Liver (tissue), 9 donors: ENCODE data around the gene ACYP2. TPM values are rescaled to one million over a fixed set of nuclear protein-coding genes. Genes with fewer than 3 reads are reported as not detected.

ENCODE experiments used
- DNase-seq: peaks from one replicate; pipeline ENCODE4 v3.0.0-alpha.2; 2017; ENCODE audit warnings: low spot score
- H3K27ac ChIP-seq, 2 donors: one replicate each; pipeline ENCODE4 v1.7.0; 2013; ENCODE audit warnings: inconsistent platforms in 2 of 2, low read length in 2 of 2, control low read depth in 1 of 2, low read depth in 1 of 2, mild to moderate bottlenecking in 1 of 2
- H3K27me3 ChIP-seq, 4 donors: one replicate each; pipeline versions ENCODE4 v1.6.1 to v1.7.0; 2013; ENCODE audit warnings: low read length in 3 of 4, inconsistent platforms in 1 of 4, mild to moderate bottlenecking in 1 of 4, moderate library complexity in 1 of 4; ENCODE audit not compliant: control insufficient read depth in 4 of 4, insufficient read depth in 4 of 4
- H3K36me3 ChIP-seq, 4 donors: one replicate each; pipeline versions ENCODE4 v1.6.1 to v1.7.0; 2013; ENCODE audit warnings: low read length in 3 of 4, mild to moderate bottlenecking in 3 of 4, low read depth in 1 of 4, moderate library complexity in 1 of 4; ENCODE audit not compliant: control insufficient read depth in 4 of 4, insufficient read depth in 3 of 4
- H3K4me1 ChIP-seq, 4 donors: one replicate each; pipeline versions ENCODE4 v1.6.1 to v1.7.0; 2013; ENCODE audit warnings: low read length in 3 of 4, mild to moderate bottlenecking in 3 of 4, moderate library complexity in 1 of 4; ENCODE audit not compliant: control insufficient read depth in 4 of 4, insufficient read depth in 4 of 4
- H3K4me3 ChIP-seq, 3 donors: one replicate each; pipeline versions ENCODE4 v1.6.1 to v1.7.0; 2013; ENCODE audit warnings: low read length in 3 of 3, control low read depth in 1 of 3, low read depth in 1 of 3, mild to moderate bottlenecking in 1 of 3
- H3K9ac ChIP-seq, 2 donors: one replicate each; pipeline ENCODE4 v1.7.0; 2013; ENCODE audit warnings: low read length in 2 of 2, mild to moderate bottlenecking in 2 of 2, moderate library complexity in 2 of 2, control low read depth in 1 of 2, low read depth in 1 of 2
- H3K9me3 ChIP-seq, 4 donors: one replicate each; pipeline versions ENCODE4 v1.6.1 to v1.7.0; 2013; ENCODE audit warnings: low read length in 3 of 4; ENCODE audit not compliant: control insufficient read depth in 4 of 4
- EGR1 ChIP-seq, 2 donors: IDR thresholded peaks; 2 replicates each; pipeline ENCODE4 v1.6.1; 2016 to 2018; ENCODE audit warnings: antibody characterized with exemption in 2 of 2, low read depth in 2 of 2
- FOXA1 ChIP-seq: IDR thresholded peaks from 2 replicates; pipeline ENCODE4 v1.6.1; 2016; ENCODE audit warnings: antibody characterized with exemption
- GABPA ChIP-seq, 2 donors: IDR thresholded peaks in 1 of 2; conservative IDR thresholded peaks in 1 of 2; 2 replicates each; pipeline ENCODE4 v1.6.1; 2016; ENCODE audit warnings: antibody characterized with exemption in 2 of 2, mild to moderate bottlenecking in 1 of 2, moderate library complexity in 1 of 2
- HNF4A ChIP-seq, 2 donors: conservative IDR thresholded peaks; 2 replicates each; pipeline ENCODE4 v1.6.1; 2016; ENCODE audit warnings: antibody characterized with exemption in 2 of 2, mild to moderate bottlenecking in 2 of 2
- HNF4G ChIP-seq: IDR thresholded peaks from 2 replicates; pipeline ENCODE4 v1.6.1; 2016; ENCODE audit warnings: antibody characterized with exemption
- JUND ChIP-seq, 2 donors: IDR thresholded peaks; 2 replicates each; pipeline ENCODE4 v1.6.1; 2016; ENCODE audit warnings: antibody characterized with exemption in 2 of 2
- NR2F2 ChIP-seq: IDR thresholded peaks from 2 replicates; pipeline ENCODE4 v1.6.1; 2016; ENCODE audit warnings: antibody characterized with exemption
- RXRA ChIP-seq, 2 donors: IDR thresholded peaks; 2 replicates each; pipeline ENCODE4 v1.6.1; 2017 to 2018; ENCODE audit warnings: antibody characterized with exemption in 2 of 2, mild to moderate bottlenecking in 1 of 2
- SP1 ChIP-seq: IDR thresholded peaks from 2 replicates; pipeline ENCODE4 v1.6.1; 2018; ENCODE audit warnings: antibody characterized with exemption, mild to moderate bottlenecking
- TAF1 ChIP-seq: conservative IDR thresholded peaks from 2 replicates; pipeline ENCODE4 v1.6.1; 2016; ENCODE audit warnings: antibody characterized with exemption, mild to moderate bottlenecking
- YY1 ChIP-seq: IDR thresholded peaks from 2 replicates; pipeline ENCODE4 v1.6.1; 2016; ENCODE audit warnings: antibody characterized with exemption, mild to moderate bottlenecking
- WGBS: extraction: QIAGEN DNeasy Blood & Tissue Kit; methylation state at CpG from one replicate; pipeline ENCODE4 v1.1.7; 2013; 5-methylcytosine and 5-hydroxymethylcytosine counted together
- polyA plus RNA-seq, 2 donors: library from polyadenylated mRNA; stranded (reverse) in 1 of 2; unstranded in 1 of 2; fragments of 200-250 nt in 1 of 2; fragments of >200 nt in 1 of 2; fragmentation: Nextera tagmentation in 1 of 2; extraction: Ambion mirVana in 1 of 2; gene quantifications; one replicate each; pipeline versions ENCODE4 v1.2.1 to v1.2.3, GENCODE V29; 2013 to 2015
- total RNA-seq, 2 donors: library from RNA; depleted of rRNA; stranded (reverse); fragments of >200 nt; gene quantifications; one replicate each; pipeline ENCODE4 v1.2.3, GENCODE V29; 2014
- TF ChIP-seq, protein P1 (sequence below): IDR thresholded peaks from 2 replicates; pipeline ENCODE4 v1.6.1; 2016; ENCODE audit warnings: antibody characterized with exemption, mild to moderate bottlenecking
- TF ChIP-seq, protein P2 (sequence below): IDR thresholded peaks from 2 replicates; pipeline ENCODE4 v1.6.1; 2016; ENCODE audit warnings: antibody characterized with exemption
- TF ChIP-seq, protein P3 (sequence below): IDR thresholded peaks from 2 replicates; pipeline ENCODE4 v1.6.1; 2016; ENCODE audit warnings: antibody characterized with exemption
- TF ChIP-seq, protein P4 (sequence below): IDR thresholded peaks from 2 replicates; pipeline ENCODE4 v1.6.1; 2016; ENCODE audit warnings: antibody characterized with exemption
- TF ChIP-seq, protein P5 (sequence below): fragments of 150-350 bp; IDR thresholded peaks from 2 replicates; pipeline ENCODE4 v1.5.1; 2017; ENCODE audit warnings: improper control_type of control experiment, low read depth, low read length; ENCODE audit not compliant: missing input control
- donor health status: healthy.
- donor health status: healthy.
- donor health status: healthy.
- donor health status: healthy.
- donor health status: healthy.

ACYP2 gene
- total and polyA plus RNA-seq, 4 donors, result 13.1 to 44.3 (median 15.4) TPM

DNA sequence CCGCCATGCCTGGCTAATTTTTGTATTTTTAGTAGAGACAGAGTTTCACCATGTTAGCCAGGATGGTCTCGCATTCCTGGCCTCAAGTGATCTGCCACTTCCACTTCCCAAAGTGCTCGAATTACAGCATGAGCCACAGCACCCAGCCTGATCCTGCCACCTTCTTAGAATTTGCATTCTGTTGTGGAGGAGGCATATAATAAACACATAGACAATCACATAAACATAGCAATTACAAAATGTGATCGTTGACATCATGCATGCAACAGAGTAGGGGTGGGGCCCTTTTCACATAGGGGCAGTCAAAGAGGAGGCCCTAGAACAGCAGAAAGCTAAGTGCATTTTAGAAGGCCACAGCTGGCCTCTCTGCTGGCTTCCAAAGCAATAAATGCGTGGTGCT lies 180.5 kb downstream of the ACYP2 start:
- Histone ChIP-seq H3K27ac (no peak overlapping the region), H3K4me3 (no peak overlapping the region), H3K4me1 (no peaks in the 10 kb centered on the region), H3K36me3 (no peaks in the 10 kb centered on the region), H3K9ac (no peak overlapping the region), H3K9me3 (no peaks in the 10 kb centered on the region), H3K27me3 (no peaks in the 10 kb centered on the region)
- TF ChIP-seq TAF1 (no peak), RXRA (IDR thresholded peaks at IDR 0.05) (no peak), SP1 (no peak), HNF4G (no peak), EGR1 (IDR thresholded peaks at IDR 0.05; ENCODE audit: low read depth in 2 of 2) (no peak), YY1 (no peak), HNF4A (conservative IDR thresholded peaks at IDR 0.05) (no peak), GABPA (IDR thresholded peaks at IDR 0.05 in 1 of 2, conservative IDR thresholded peaks at IDR 0.05 in 1 of 2) (no peak), NR2F2 (no peak), FOXA1 (no peak), JUND (IDR thresholded peaks at IDR 0.05) (no peak)
- TF ChIP-seq, protein P1, sequence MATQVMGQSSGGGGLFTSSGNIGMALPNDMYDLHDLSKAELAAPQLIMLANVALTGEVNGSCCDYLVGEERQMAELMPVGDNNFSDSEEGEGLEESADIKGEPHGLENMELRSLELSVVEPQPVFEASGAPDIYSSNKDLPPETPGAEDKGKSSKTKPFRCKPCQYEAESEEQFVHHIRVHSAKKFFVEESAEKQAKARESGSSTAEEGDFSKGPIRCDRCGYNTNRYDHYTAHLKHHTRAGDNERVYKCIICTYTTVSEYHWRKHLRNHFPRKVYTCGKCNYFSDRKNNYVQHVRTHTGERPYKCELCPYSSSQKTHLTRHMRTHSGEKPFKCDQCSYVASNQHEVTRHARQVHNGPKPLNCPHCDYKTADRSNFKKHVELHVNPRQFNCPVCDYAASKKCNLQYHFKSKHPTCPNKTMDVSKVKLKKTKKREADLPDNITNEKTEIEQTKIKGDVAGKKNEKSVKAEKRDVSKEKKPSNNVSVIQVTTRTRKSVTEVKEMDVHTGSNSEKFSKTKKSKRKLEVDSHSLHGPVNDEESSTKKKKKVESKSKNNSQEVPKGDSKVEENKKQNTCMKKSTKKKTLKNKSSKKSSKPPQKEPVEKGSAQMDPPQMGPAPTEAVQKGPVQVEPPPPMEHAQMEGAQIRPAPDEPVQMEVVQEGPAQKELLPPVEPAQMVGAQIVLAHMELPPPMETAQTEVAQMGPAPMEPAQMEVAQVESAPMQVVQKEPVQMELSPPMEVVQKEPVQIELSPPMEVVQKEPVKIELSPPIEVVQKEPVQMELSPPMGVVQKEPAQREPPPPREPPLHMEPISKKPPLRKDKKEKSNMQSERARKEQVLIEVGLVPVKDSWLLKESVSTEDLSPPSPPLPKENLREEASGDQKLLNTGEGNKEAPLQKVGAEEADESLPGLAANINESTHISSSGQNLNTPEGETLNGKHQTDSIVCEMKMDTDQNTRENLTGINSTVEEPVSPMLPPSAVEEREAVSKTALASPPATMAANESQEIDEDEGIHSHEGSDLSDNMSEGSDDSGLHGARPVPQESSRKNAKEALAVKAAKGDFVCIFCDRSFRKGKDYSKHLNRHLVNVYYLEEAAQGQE, result no peak
- TF ChIP-seq, protein P2, sequence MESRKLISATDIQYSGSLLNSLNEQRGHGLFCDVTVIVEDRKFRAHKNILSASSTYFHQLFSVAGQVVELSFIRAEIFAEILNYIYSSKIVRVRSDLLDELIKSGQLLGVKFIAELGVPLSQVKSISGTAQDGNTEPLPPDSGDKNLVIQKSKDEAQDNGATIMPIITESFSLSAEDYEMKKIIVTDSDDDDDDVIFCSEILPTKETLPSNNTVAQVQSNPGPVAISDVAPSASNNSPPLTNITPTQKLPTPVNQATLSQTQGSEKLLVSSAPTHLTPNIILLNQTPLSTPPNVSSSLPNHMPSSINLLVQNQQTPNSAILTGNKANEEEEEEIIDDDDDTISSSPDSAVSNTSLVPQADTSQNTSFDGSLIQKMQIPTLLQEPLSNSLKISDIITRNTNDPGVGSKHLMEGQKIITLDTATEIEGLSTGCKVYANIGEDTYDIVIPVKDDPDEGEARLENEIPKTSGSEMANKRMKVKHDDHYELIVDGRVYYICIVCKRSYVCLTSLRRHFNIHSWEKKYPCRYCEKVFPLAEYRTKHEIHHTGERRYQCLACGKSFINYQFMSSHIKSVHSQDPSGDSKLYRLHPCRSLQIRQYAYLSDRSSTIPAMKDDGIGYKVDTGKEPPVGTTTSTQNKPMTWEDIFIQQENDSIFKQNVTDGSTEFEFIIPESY, result no peak
- TF ChIP-seq, protein P3, sequence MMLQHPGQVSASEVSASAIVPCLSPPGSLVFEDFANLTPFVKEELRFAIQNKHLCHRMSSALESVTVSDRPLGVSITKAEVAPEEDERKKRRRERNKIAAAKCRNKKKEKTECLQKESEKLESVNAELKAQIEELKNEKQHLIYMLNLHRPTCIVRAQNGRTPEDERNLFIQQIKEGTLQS, result no peak
- TF ChIP-seq, protein P4, sequence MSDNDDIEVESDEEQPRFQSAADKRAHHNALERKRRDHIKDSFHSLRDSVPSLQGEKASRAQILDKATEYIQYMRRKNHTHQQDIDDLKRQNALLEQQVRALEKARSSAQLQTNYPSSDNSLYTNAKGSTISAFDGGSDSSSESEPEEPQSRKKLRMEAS, result no peak
- TF ChIP-seq, protein P5, sequence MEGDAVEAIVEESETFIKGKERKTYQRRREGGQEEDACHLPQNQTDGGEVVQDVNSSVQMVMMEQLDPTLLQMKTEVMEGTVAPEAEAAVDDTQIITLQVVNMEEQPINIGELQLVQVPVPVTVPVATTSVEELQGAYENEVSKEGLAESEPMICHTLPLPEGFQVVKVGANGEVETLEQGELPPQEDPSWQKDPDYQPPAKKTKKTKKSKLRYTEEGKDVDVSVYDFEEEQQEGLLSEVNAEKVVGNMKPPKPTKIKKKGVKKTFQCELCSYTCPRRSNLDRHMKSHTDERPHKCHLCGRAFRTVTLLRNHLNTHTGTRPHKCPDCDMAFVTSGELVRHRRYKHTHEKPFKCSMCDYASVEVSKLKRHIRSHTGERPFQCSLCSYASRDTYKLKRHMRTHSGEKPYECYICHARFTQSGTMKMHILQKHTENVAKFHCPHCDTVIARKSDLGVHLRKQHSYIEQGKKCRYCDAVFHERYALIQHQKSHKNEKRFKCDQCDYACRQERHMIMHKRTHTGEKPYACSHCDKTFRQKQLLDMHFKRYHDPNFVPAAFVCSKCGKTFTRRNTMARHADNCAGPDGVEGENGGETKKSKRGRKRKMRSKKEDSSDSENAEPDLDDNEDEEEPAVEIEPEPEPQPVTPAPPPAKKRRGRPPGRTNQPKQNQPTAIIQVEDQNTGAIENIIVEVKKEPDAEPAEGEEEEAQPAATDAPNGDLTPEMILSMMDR, result no peak
- WGBS, result 90% methylated on average over 5 of the region's 5 CpGs
- DNase-seq, result no peak

DNA sequence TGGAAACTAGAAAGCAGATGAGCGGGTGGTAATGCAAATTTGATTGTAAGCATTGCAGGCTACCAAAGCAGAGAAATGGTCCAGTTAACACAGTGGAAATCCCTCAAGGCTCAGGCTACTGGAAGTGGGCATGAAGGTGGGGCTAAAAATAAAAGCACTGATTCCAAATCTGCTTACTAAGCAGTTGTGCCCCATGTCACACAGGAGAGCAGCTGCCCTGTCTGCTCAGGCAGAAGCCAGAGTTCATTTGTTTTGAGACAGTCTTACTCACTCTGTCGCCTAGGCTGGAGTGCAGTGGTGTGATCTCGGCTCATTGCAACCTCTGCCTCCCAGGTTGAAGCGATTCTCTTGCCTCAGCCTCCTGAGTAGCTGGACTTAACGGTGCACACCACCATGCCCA lies 183.1 kb downstream of the ACYP2 start:
- Histone ChIP-seq H3K4me3 (no peak overlapping the region), H3K27me3 (no peaks in the 10 kb centered on the region), H3K4me1 (no peaks in the 10 kb centered on the region), H3K9ac (no peak overlapping the region), H3K27ac (no peak overlapping the region), H3K36me3 (no peaks in the 10 kb centered on the region), H3K9me3 (no peaks in the 10 kb centered on the region)
- WGBS, result 98% methylated on average over 5 of the region's 5 CpGs
- no peak for TF ChIP-seq HNF4G
- no peak for TF ChIP-seq EGR1 (IDR thresholded peaks at IDR 0.05; ENCODE audit: low read depth in 2 of 2)
- no peak for DNase-seq
